ENCODE results near the gene ARHGEF28.

- TF ChIP-seq, protein P1, sequence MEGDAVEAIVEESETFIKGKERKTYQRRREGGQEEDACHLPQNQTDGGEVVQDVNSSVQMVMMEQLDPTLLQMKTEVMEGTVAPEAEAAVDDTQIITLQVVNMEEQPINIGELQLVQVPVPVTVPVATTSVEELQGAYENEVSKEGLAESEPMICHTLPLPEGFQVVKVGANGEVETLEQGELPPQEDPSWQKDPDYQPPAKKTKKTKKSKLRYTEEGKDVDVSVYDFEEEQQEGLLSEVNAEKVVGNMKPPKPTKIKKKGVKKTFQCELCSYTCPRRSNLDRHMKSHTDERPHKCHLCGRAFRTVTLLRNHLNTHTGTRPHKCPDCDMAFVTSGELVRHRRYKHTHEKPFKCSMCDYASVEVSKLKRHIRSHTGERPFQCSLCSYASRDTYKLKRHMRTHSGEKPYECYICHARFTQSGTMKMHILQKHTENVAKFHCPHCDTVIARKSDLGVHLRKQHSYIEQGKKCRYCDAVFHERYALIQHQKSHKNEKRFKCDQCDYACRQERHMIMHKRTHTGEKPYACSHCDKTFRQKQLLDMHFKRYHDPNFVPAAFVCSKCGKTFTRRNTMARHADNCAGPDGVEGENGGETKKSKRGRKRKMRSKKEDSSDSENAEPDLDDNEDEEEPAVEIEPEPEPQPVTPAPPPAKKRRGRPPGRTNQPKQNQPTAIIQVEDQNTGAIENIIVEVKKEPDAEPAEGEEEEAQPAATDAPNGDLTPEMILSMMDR (IDR thresholded peaks at IDR 0.05) = no peak
- TF ChIP-seq POLR2A (IDR thresholded peaks at IDR 0.05) = no peak
Measured at GRCh38 chr5:73701566-73701965, 75.6 kb downstream of the ARHGEF28 start.
